ENCODE measurements around the gene CDC42BPA.
A peak's percentile ranks its signal among the peaks of the same experiment; 100 is the strongest.
"Not testable (repeated sequence)": the region's sequence is repeated elsewhere in the genome, so short reads cannot be mapped to it uniquely, and the experiment has no call there.

Gene CDC42BPA

GRCh38 chr1:227242811-227243682 is 75.2 kb downstream of the CDC42BPA start:
- ChIA-PET POLR2A (no interaction called here), CTCF (interaction anchor here (0.6 to 1.1 kb wide), 3 partner anchors 15 to 1639 kb away, joined by 3 to 4 read pairs (median 3); no protein-coding TSS in a partner anchor)
- no peak for TF ChIP-seq SUZ12 (IDR thresholded peaks at IDR 0.05)
- TF ChIP-seq SP1 (IDR thresholded peaks at IDR 0.05) = no peak
- TF ChIP-seq TARDBP (IDR thresholded peaks at IDR 0.05) = no peak
- TF ChIP-seq, protein P1, sequence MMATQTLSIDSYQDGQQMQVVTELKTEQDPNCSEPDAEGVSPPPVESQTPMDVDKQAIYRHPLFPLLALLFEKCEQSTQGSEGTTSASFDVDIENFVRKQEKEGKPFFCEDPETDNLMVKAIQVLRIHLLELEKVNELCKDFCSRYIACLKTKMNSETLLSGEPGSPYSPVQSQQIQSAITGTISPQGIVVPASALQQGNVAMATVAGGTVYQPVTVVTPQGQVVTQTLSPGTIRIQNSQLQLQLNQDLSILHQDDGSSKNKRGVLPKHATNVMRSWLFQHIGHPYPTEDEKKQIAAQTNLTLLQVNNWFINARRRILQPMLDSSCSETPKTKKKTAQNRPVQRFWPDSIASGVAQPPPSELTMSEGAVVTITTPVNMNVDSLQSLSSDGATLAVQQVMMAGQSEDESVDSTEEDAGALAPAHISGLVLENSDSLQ (IDR thresholded peaks at IDR 0.05) = no peak
- no peak for TF ChIP-seq FOXM1 (IDR thresholded peaks at IDR 0.05; ENCODE audit: borderline replicate concordance)
- no peak for DNase-seq (ENCODE audit: extremely low spot score)

DNA sequence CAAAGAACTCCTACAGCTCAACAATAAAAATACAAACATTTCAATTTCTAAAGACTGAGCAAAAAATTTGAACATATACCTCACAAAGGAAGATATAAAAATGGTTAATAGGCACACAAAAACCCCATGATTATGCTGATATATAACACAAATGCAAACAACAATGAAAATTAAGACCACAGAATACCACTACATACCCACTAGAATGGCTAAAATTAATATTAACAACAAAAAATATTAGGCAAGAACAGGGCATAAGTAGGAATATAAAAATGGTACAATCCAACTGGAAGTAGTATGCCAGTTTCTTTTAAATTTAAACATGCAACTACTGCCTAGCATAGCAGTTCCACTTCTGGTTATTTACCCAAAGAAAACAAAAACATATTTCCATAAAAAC is 77.3 kb downstream of the CDC42BPA start:
- POLR2A ChIA-PET = interaction anchor here (0.6 kb wide), 1 partner anchor 1838 kb away, joined by 3 read pairs; no protein-coding TSS in a partner anchor

DNA sequence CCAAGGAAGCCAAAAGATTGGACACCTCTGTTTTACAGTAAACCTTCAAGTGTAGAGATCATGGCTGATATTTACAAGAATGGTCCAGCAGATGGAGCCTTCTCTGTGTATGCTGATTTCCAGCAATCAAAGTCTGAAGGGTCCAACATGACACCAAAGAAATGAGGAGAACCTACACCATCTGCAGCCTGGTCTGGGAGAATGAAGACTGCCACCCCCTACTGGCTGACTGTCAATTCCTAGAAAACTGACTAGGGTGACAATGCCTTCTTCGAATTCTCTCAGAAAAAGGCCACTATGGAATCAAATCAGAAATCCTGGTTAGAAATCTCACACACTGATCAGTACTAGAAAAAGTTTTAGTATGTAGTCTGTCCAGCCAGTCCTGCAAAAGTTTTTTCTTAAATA is 83.3 kb downstream of the CDC42BPA start:
- TF ChIP-seq SUZ12 (IDR thresholded peaks at IDR 0.05) = no peak
- TF ChIP-seq, protein P1 (IDR thresholded peaks at IDR 0.05) = peak; percentile 57; the same call in 1 of the 2 replicates
- no peak for TF ChIP-seq NFRKB (IDR thresholded peaks at IDR 0.05)
- no peak for TF ChIP-seq FOXK2 (IDR thresholded peaks at IDR 0.05)
- ChIA-PET CTCF (interaction anchor here (0.9 to 1.5 kb wide), 4 partner anchors 12 to 202 kb away, joined by 3 to 5 read pairs (median 4); no protein-coding TSS in a partner anchor), POLR2A (interaction anchor here (1.0 kb wide), 1 partner anchor 84 kb away, joined by 3 read pairs; no protein-coding TSS in a partner anchor)
- peak; percentile 77 for DNase-seq (ENCODE audit: extremely low spot score)

More for the DNA sequence above, 77.3 kb downstream of the CDC42BPA start:
- no peak for DNase-seq (ENCODE audit: extremely low spot score)
- CTCF ChIA-PET = interaction anchor here (1.2 kb wide), 1 partner anchor 13 kb away, joined by 3 read pairs; no protein-coding TSS in a partner anchor
- TF ChIP-seq FOXA1 (IDR thresholded peaks at IDR 0.05) = no peak
- no peak for TF ChIP-seq LEF1 (IDR thresholded peaks at IDR 0.05; ENCODE audit: borderline replicate concordance)
- TF ChIP-seq ELF4 (IDR thresholded peaks at IDR 0.05) = no peak
- no peak for TF ChIP-seq SP1 (IDR thresholded peaks at IDR 0.05)
- TF ChIP-seq ARNT (IDR thresholded peaks at IDR 0.05) = no peak
- TF ChIP-seq, protein P1 (IDR thresholded peaks at IDR 0.05) = no peak
- no peak for TF ChIP-seq ZNF384 (IDR thresholded peaks at IDR 0.05)
- TF ChIP-seq NFRKB (IDR thresholded peaks at IDR 0.05) = no peak

DNA sequence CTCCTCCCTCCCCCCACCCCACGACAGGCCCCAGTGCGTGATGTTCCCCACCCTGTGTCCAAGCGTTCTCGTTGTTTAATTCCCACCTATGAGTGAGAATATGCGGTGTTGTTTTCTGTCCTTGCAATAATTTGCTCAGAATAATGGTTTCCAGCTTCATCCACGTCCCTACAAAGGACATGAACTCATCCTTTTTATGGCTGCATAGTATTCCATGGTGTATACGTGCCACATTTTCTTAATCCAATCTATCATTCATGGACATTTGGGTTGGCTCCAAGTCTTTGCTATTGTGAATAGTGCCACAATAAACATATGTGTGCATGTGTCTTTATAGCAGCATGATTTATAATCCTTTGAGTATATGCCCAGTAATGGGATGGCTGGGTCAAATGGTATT is 87.2 kb downstream of the CDC42BPA start:
- POLR2A ChIA-PET; CTCF ChIA-PET; DNase-seq (ENCODE audit: extremely low spot score): not testable (repeated sequence)

DNA sequence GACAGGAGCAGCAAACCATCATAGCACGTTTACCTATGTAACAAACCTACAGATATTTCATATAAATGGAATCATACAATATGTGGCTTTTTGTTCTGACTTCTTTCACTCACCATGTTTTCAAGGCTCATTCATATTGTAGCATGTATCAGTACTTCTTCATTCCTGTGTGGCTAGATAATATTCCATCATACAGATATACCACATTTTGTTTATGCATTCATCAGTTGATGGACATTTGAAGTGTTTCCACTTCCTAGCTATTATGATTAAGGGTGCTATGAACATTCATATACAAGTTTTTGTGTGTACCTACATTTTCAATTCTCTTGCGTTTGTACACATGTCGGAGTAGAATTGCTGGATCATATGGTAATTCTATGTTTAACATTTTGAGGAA is 90.1 kb downstream of the CDC42BPA start:
- ChIA-PET POLR2A (no interaction called here), CTCF (no interaction called here)
- TF ChIP-seq LEF1 (IDR thresholded peaks at IDR 0.05; ENCODE audit: borderline replicate concordance) = no peak
- DNase-seq (ENCODE audit: extremely low spot score) = no peak

DNA sequence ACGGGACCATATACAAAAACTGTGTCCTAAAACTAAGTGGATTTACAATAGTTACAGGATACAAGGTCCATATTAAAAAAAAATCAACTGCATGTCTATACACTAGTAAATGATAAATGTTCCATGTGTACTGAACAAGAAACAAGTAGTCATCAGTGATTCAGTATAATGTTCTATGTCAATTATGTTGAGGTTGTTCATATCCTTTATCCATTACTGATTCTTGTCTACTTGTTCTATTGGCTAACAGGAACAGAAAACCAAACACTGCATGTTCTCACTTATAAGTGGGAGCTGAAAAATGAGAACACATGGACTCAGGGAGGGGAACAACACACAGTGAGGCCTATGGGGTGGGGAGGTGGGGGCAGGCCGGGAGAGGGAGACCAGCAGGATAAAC is 90.5 kb downstream of the CDC42BPA start:
- DNase-seq (ENCODE audit: extremely low spot score) = no peak
- TF ChIP-seq FOXK2 (IDR thresholded peaks at IDR 0.05) = no peak
- TF ChIP-seq ZNF384 (IDR thresholded peaks at IDR 0.05) = no peak
- CTCF ChIA-PET = no interaction called here
- POLR2A ChIA-PET = no interaction called here

DNA sequence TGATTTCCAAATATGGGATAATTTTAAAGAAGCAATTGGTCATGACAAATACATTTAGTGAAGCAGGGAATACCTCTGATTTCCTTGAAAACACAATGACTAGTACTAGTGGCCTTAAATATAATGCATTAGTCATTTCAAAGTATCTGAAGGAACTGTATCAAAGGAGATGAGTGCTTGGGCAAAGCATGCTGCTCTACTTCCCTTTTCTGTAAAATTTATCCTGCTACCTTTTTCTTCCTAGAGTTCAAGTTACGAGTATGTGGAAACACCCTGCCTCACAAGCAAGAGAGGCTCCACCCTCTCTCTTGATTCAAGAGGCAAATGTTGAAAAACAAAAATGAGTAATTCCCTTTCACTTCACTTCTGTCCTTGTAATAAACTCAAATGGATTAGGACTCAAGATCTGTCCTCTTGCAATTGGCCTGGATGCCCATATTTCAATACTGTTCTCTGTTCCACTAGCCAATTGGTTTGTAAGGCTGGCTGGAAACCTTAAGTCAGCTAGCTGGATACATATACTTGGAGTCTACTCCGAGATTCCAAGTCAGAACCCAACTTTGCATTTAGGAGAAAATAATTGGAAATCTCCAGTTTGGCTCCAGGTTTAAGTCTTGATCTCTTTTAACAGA is 92.5 kb downstream of the CDC42BPA start:
- TF ChIP-seq FOXM1 (IDR thresholded peaks at IDR 0.05; ENCODE audit: borderline replicate concordance) (no peak), FOXA1 (IDR thresholded peaks at IDR 0.05) (no peak), L3MBTL2 (conservative IDR thresholded peaks at IDR 0.05) (no peak), FOXK2 (IDR thresholded peaks at IDR 0.05) (no peak)
- TF ChIP-seq, protein P1 (IDR thresholded peaks at IDR 0.05) = peak; percentile 40; the same call in 1 of the 2 replicates
- ChIA-PET CTCF (interaction anchor here (0.6 to 0.8 kb wide), 2 partner anchors 8 to 25 kb away, joined by 3 read pairs; no protein-coding TSS in a partner anchor), POLR2A (no interaction called here)
- no peak for DNase-seq (ENCODE audit: extremely low spot score)
